Fibroblast of lung (primary cell): ENCODE measurements around the gene UAP1. TPM values are rescaled to one million over a fixed set of nuclear protein-coding genes. Genes with fewer than 3 reads are reported as not detected.
"Not testable (repeated sequence)": the region's sequence is repeated elsewhere in the genome, so short reads cannot be mapped to it uniquely, and the experiment has no call there.

ENCODE experiments used
- DNase-seq, 2 donors: peaks; one replicate each; pipeline versions ENCODE4 v3.0.0 to v3.0.0-alpha.2; 2010; ENCODE audit warnings: low read depth in 2 of 2
- H2AFZ ChIP-seq: 2 replicates; pipeline ENCODE4 v1.5.1; 2012; ENCODE audit warnings: low read length, control low read depth, inconsistent platforms
- H3K27ac ChIP-seq: 2 replicates; pipeline ENCODE4 v1.5.1; 2011; ENCODE audit warnings: low read length, control low read depth; ENCODE audit not compliant: insufficient read depth
- H3K27me3 ChIP-seq: 2 replicates; pipeline ENCODE4 v1.5.1; 2011; ENCODE audit warnings: mild to moderate bottlenecking, low read length; ENCODE audit not compliant: control insufficient read depth, insufficient read depth
- H3K36me3 ChIP-seq: 2 replicates; pipeline ENCODE4 v1.5.1; 2011; ENCODE audit warnings: low read length; ENCODE audit not compliant: control insufficient read depth, insufficient read depth
- H3K4me1 ChIP-seq: 2 replicates; pipeline ENCODE4 v1.5.1; 2011; ENCODE audit warnings: low read length; ENCODE audit not compliant: control insufficient read depth, insufficient read depth; ENCODE audit errors: extremely low read depth
- H3K4me2 ChIP-seq: 2 replicates; pipeline ENCODE4 v1.5.1; 2011; ENCODE audit warnings: low read length, control low read depth; ENCODE audit not compliant: insufficient read depth; ENCODE audit errors: extremely low read depth
- H3K4me3 ChIP-seq, 4 experiments: fragments of 200-600 bp in 1 of 4; sonication (generic) in 1 of 4; replicated peaks in 1 of 4; 2 replicates each; pipeline ENCODE4 v1.5.1; 2011 to 2016; ENCODE audit warnings: low read length in 4 of 4, low read depth in 3 of 4, mild to moderate bottlenecking in 3 of 4, control low read depth in 2 of 4, inconsistent platforms in 1 of 4, mixed read lengths in 1 of 4; ENCODE audit not compliant: insufficient read depth in 1 of 4; ENCODE audit errors: control extremely low read depth in 1 of 4
- H3K79me2 ChIP-seq: 2 replicates; pipeline ENCODE4 v1.5.1; 2012; ENCODE audit warnings: mild to moderate bottlenecking, low read length, inconsistent platforms; ENCODE audit not compliant: control insufficient read depth, insufficient read depth
- H3K9ac ChIP-seq: 2 replicates; pipeline ENCODE4 v1.5.1; 2011; ENCODE audit warnings: mild to moderate bottlenecking, low read length, control low read depth; ENCODE audit not compliant: insufficient read depth
- H3K9me3 ChIP-seq: 2 replicates; pipeline ENCODE4 v1.5.1; 2012; ENCODE audit warnings: low read depth, low read length; ENCODE audit not compliant: control insufficient read depth, insufficient read depth
- H4K20me1 ChIP-seq: 2 replicates; pipeline ENCODE4 v1.5.1; 2011; ENCODE audit warnings: low read length; ENCODE audit not compliant: control insufficient read depth, insufficient read depth; ENCODE audit errors: extremely low read depth
- EZH2 ChIP-seq: IDR thresholded peaks from 2 replicates; pipeline ENCODE4 v1.5.1; 2012; ENCODE audit warnings: low read length, control low read depth, mild to moderate bottlenecking; ENCODE audit errors: missing control alignments
- polyA plus RNA-seq, 2 donors: library from polyadenylated mRNA; depleted of rRNA in 1 of 2; stranded (reverse) in 1 of 2; unstranded in 1 of 2; fragments of >200 nt; gene quantifications; 2 replicates each; pipeline ENCODE4 v1.2.1, GENCODE V29; 2011 to 2012; ENCODE audit warnings: missing spikeins in 1 of 2
- total RNA-seq: library from RNA; depleted of rRNA; stranded (reverse); fragments of >200 nt; gene quantifications from 2 replicates; pipeline ENCODE4 v1.2.1, GENCODE V29; 2014
- TF ChIP-seq, protein P1 (sequence below), 2 donors: IDR thresholded peaks in 1 of 2; conservative IDR thresholded peaks in 1 of 2; 1 replicate in 1 of 2; 2 replicates in 1 of 2; pipeline ENCODE4 v1.5.1; 2011 to 2012; ENCODE audit warnings: low read length in 2 of 2, control low read depth in 1 of 2, inconsistent platforms in 1 of 2, low read depth in 1 of 2, mild to moderate bottlenecking in 1 of 2

Gene UAP1
- total and polyA plus RNA-seq, 2 donors (not counting 1 experiment from before 2014, with no cell fraction given) = 81.9 to 108 TPM

DNA sequence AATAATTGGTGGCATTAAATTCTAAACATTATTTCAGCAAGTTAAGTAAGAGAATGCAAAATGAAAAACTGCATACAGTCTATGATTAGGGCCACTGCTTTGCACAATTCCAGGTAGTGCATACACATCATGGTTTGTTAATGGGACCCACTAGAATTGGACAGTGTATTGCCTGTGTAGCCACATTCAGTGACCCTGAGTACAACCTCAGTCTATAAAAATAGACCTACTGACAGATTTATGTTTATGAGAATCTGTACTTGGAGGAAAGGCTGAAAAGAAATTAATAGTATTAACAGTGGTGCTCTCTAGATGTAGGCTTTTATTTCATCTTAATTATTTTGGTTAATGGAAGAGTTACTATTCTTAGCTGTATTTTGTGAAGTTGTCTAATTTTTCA is 18.8 kb downstream of the UAP1 start:
- no peaks in the 10 kb centered on the region for H3K27me3 ChIP-seq
- no peak overlapping the region for H2AFZ ChIP-seq
- H4K20me1 ChIP-seq = no peaks in the 10 kb centered on the region
- H3K27ac ChIP-seq = no peak overlapping the region
- no peak for TF ChIP-seq EZH2
- TF ChIP-seq, protein P1, sequence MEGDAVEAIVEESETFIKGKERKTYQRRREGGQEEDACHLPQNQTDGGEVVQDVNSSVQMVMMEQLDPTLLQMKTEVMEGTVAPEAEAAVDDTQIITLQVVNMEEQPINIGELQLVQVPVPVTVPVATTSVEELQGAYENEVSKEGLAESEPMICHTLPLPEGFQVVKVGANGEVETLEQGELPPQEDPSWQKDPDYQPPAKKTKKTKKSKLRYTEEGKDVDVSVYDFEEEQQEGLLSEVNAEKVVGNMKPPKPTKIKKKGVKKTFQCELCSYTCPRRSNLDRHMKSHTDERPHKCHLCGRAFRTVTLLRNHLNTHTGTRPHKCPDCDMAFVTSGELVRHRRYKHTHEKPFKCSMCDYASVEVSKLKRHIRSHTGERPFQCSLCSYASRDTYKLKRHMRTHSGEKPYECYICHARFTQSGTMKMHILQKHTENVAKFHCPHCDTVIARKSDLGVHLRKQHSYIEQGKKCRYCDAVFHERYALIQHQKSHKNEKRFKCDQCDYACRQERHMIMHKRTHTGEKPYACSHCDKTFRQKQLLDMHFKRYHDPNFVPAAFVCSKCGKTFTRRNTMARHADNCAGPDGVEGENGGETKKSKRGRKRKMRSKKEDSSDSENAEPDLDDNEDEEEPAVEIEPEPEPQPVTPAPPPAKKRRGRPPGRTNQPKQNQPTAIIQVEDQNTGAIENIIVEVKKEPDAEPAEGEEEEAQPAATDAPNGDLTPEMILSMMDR (conservative IDR thresholded peaks at IDR 0.05 in 1 of 2, IDR thresholded peaks at IDR 0.05 in 1 of 2; ENCODE audit: low read depth in 1 of 2, low read length in 2 of 2) = no peak
- no peak overlapping the region for H3K4me3 ChIP-seq
- no peak for DNase-seq
- H3K9me3 ChIP-seq = no peaks in the 10 kb centered on the region
- no peaks in the 10 kb centered on the region for H3K4me1 ChIP-seq
- peaks cover 8% of the 10 kb centered on the region for H3K36me3 ChIP-seq
- H3K79me2 ChIP-seq = peaks cover 15% of the 10 kb centered on the region
- no peak overlapping the region for H3K4me2 ChIP-seq
- H3K9ac ChIP-seq = no peak overlapping the region

DNA sequence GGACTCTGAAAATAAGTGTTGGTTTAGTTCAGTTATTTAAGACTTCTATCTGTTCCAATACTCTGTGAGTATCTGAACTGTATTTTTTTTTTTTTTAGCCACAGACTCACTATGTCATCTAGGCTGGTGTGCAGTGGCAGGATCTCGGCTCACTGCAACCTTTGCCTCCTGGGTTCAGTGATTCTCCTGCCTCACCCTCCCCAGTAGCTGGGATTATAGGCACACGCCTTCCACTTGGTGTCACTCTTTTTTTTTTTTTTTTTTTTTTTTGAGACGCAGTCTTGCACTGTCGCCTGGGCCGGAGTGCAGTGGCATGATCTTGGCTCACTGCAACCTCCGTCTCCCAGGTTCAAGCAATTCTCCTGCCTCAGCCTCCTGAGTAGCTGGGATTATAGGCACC is 21.4 kb downstream of the UAP1 start:
- H3K36me3 ChIP-seq, H2AFZ ChIP-seq, H3K27me3 ChIP-seq, H3K9me3 ChIP-seq, DNase-seq, H3K4me3 ChIP-seq, H3K9ac ChIP-seq, H3K27ac ChIP-seq, H3K4me1 ChIP-seq, H4K20me1 ChIP-seq, H3K4me2 ChIP-seq, H3K79me2 ChIP-seq: not testable (repeated sequence)

DNA sequence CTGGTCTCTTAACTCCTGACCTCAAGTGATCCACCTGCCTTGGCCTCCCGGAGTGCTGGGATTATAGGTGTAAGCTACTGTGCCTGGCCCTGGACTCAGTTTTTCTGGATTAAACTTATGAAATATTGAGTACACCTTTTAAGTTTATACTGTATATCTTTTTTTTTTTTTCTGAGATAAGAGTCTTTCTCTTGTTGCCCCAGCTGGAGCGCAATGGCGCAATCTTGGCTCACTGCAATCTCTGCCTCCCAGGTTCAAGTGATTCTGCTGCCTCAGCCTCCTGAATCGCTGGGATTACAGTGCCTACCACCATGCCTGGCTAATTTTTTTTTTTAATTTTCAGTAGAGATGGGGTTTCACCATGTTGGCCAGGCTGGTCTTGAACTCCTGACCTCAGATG is 23.6 kb downstream of the UAP1 start:
- H3K4me2 ChIP-seq, H3K9ac ChIP-seq, H3K4me1 ChIP-seq, H3K36me3 ChIP-seq, H3K27me3 ChIP-seq, H4K20me1 ChIP-seq, H3K4me3 ChIP-seq, H3K79me2 ChIP-seq, H3K27ac ChIP-seq, H3K9me3 ChIP-seq, DNase-seq, H2AFZ ChIP-seq: not testable (repeated sequence)

DNA sequence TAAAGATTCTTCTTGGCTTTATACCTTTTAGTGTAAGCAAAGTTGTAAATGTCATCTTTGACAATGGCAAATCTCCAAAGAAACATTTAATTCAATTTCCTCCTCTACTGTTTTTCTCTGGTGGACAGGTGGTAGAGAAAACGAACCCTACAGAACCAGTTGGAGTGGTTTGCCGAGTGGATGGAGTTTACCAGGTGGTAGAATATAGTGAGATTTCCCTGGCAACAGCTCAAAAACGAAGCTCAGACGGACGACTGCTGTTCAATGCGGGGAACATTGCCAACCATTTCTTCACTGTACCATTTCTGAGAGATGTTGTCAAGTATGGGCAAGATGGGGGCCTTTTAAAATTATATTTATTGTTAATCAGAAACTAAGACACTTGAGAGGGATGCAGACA is 25.8 kb downstream of the UAP1 start:
- DNase-seq = no peak
- Histone ChIP-seq H3K79me2 (peaks cover 2% of the 10 kb centered on the region), H3K27ac (no peak overlapping the region), H2AFZ (no peak overlapping the region), H3K27me3 (no peaks in the 10 kb centered on the region), H3K9me3 (no peaks in the 10 kb centered on the region), H3K36me3 (peaks cover 2% of the 10 kb centered on the region), H3K4me2 (no peak overlapping the region), H3K4me3 (no peak overlapping the region), H3K4me1 (no peaks in the 10 kb centered on the region), H3K9ac (no peak overlapping the region), H4K20me1 (no peaks in the 10 kb centered on the region)
- TF ChIP-seq EZH2 = no peak
- TF ChIP-seq, protein P1 (conservative IDR thresholded peaks at IDR 0.05 in 1 of 2, IDR thresholded peaks at IDR 0.05 in 1 of 2; ENCODE audit: low read depth in 1 of 2, low read length in 2 of 2) = no peak
